Measurements from ENCODE around the gene SIAH3.

The SIAH3 gene

DNA sequence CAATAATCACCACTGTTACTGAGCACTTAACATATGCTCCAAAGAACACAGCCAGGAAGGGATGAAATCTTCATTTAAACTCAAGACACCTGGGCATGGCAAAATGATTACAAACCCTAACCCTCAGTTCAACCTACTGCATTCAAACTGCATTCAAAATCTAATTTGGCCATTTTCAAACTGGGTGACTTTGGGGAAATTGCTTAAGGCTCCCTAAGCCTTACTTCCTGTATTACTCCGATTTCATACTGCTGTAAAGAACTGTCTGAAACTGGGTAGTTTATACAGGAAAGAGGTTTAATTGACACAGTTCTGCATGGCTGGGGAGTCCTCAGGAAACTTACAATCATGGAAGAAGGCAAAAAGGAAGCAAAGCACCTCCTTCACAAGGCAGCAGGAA lies 99.0 kb downstream of the SIAH3 start:
- in situ Hi-C loops (cut with HindIII; ENCODE audit: low sequenced_read_pairs) = no loop called here
- DNase-seq (ENCODE audit: low read depth) = no peak
- TF ChIP-seq, protein P1, sequence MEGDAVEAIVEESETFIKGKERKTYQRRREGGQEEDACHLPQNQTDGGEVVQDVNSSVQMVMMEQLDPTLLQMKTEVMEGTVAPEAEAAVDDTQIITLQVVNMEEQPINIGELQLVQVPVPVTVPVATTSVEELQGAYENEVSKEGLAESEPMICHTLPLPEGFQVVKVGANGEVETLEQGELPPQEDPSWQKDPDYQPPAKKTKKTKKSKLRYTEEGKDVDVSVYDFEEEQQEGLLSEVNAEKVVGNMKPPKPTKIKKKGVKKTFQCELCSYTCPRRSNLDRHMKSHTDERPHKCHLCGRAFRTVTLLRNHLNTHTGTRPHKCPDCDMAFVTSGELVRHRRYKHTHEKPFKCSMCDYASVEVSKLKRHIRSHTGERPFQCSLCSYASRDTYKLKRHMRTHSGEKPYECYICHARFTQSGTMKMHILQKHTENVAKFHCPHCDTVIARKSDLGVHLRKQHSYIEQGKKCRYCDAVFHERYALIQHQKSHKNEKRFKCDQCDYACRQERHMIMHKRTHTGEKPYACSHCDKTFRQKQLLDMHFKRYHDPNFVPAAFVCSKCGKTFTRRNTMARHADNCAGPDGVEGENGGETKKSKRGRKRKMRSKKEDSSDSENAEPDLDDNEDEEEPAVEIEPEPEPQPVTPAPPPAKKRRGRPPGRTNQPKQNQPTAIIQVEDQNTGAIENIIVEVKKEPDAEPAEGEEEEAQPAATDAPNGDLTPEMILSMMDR (IDR thresholded peaks at IDR 0.05; ENCODE audit: low read depth, low read length, missing control alignments) = no peak

DNA sequence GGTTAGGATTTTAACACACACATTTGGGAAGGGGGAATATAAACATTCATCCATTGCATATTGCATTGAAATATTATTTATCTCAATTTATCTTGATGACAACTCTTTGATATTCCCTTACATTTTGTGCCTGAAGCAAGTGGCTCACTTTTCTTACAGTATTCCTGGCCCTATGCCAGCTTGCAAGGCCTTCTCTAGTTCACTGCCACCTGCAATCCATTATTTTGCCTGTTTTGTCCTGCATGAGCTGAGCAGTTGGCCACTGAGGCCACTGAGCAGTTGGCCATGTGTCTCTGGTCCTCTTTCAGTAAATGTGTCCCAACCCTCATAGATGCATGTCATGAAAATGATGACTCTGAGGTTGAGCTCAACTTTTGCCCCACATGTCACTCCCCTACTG lies 99.7 kb downstream of the SIAH3 start:
- DNase-seq (ENCODE audit: low read depth) = no peak
- TF ChIP-seq, protein P1 (IDR thresholded peaks at IDR 0.05; ENCODE audit: low read depth, low read length, missing control alignments) = no peak
- H3K4me3 ChIP-seq (ENCODE audit: low read depth, low read length) = no peak overlapping the region
- in situ Hi-C loops (cut with HindIII; ENCODE audit: low sequenced_read_pairs) = no loop called here

More for the DNA sequence above, 99.0 kb downstream of the SIAH3 start:
- no peak overlapping the region for H3K4me3 ChIP-seq (ENCODE audit: low read depth, low read length)

DNA sequence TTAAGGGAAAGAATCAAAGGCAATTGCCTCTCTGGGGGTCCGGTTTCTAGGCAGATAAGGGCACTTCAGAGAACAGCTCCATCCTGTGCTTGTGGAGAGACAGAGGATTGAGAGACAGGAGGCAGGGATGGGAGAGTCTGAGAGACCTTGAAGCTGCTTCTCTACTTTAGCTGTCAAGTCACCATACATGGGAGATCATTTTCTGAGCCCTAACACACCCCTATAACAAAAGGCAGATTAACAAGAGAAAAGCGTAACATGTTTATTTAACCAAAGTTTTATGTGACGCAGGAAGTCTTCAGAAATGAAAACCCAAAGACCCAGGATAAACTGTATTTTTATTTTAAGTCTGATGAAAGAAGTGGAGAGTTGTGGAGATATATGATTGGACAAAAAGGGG lies 101.0 kb downstream of the SIAH3 start:
- H3K4me3 ChIP-seq (ENCODE audit: low read depth, low read length) = no peak overlapping the region
- TF ChIP-seq, protein P1 (IDR thresholded peaks at IDR 0.05; ENCODE audit: low read depth, low read length, missing control alignments) = no peak
- DNase-seq (ENCODE audit: low read depth) = no peak
- in situ Hi-C loops (cut with HindIII; ENCODE audit: low sequenced_read_pairs) = no loop called here

DNA sequence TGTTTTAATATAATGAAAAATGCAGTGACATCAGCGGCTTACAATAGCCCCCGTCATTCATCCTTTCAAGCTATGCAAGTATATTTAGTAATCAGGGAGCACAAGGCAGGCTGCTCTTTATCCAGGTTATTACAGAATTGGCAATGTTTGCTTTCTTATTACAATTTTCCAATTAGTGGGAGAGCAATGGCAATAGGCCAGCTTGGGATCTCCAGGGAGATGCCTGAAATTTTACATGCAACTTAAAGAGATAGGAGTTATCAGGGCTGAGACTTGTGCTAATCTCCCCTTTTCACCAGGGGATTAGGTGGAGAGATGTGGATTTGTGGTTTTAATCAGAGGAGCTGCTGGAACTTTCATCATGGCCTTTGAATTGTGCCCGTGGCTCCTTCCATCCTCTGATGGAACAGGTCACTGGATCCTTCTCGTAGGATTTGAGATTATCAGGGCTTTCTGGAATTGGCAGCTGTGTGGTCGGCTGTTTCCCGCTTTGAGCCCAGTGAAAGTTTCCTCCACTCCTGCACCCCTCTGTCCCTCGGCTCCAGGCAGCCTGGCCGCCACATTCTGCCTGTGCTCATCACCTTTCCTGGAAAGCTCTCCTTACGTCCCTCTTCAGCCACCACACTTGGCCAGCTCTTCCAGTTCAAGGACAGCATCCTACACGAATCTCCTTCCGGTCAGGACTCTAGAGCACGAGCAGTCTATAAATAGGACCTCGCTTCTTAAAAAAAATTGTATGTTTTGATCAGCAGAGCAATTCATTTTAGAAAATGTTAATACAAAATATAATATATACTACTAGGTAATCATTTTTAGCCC lies 102.4 kb downstream of the SIAH3 start:
- no peak for DNase-seq (ENCODE audit: low read depth)
- TF ChIP-seq, protein P1 (IDR thresholded peaks at IDR 0.05; ENCODE audit: low read depth, low read length, missing control alignments) = no peak
- H3K4me3 ChIP-seq (ENCODE audit: low read depth, low read length) = no peak overlapping the region
- in situ Hi-C loops (cut with HindIII; ENCODE audit: low sequenced_read_pairs) = no loop called here

DNA sequence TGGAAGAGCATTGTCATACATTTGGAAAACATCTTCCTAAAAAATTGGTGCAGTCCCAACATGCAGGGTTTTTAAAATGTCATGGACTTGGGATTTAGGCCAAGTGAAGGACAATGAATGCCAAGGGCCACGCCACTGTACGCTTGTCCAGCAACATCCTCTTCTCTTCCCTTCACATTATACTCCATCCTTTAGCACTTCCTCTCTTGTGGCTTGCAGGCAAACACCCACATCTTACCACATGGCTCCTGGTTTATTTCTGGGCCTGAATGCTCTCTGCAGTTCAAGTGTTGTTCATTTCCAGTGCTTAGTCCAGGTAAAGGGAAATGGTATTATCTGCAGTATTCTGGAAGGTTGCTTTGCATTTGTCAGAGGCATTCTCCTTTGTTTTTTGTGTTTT lies 104.5 kb downstream of the SIAH3 start:
- in situ Hi-C loops (cut with HindIII; ENCODE audit: low sequenced_read_pairs) = no loop called here
- DNase-seq (ENCODE audit: low read depth) = no peak
- TF ChIP-seq, protein P1 (IDR thresholded peaks at IDR 0.05; ENCODE audit: low read depth, low read length, missing control alignments) = no peak
- no peak overlapping the region for H3K4me3 ChIP-seq (ENCODE audit: low read depth, low read length)

DNA sequence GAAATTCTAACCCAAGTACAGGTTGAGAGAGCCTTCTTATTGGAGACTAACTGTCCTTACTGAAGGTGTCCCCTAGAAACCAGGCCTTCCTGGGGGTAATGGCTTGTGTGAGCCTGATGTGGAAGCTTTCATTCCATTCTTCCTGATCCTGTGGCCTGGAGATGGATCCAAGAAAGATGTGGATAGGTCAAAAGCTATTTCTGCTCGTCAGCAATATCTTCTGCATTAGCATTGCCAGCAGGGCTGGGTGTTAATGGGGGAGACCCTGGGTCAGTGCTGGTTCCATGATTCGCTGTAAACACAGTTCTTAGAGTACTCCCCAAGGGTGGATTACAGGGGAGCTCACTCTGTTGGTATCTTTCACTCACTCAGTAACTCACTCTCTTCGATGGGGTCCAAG lies 106.6 kb downstream of the SIAH3 start:
- in situ Hi-C loops (cut with HindIII; ENCODE audit: low sequenced_read_pairs) = no loop called here
- DNase-seq (ENCODE audit: low read depth) = no peak

More for the DNA sequence above, 106.6 kb downstream of the SIAH3 start:
- no peak overlapping the region for H3K4me3 ChIP-seq (ENCODE audit: low read depth, low read length)
- TF ChIP-seq, protein P1 (IDR thresholded peaks at IDR 0.05; ENCODE audit: low read depth, low read length, missing control alignments) = no peak

Data from astrocyte of the cerebellum (primary cell).